Body of pancreas (tissue), 4 donors: ENCODE results near the gene NQO2. TPM values are rescaled to one million over a fixed set of nuclear protein-coding genes. Genes with fewer than 3 reads are reported as not detected.
A peak's percentile ranks its signal among the peaks of the same experiment; 100 is the strongest.
"Not testable (repeated sequence)": the region's sequence is repeated elsewhere in the genome, so short reads cannot be mapped to it uniquely, and the experiment has no call there.

Experiments
- ATAC-seq: fragments of 150-250 bp; one replicate; pipeline ENCODE4 v1.9.1; 2016
- DNase-seq, 4 donors: peaks; one replicate each; pipeline ENCODE4 v3.0.0-alpha.2; 2019
- H3K27ac ChIP-seq, 4 donors: fragments of 200-600 bp; sonication (generic); 1 replicate in 3 of 4; 2 replicates in 1 of 4; pipeline versions ENCODE4 v1.5.1 to v1.6.1; 2016 to 2019; ENCODE audit warnings: mild to moderate bottlenecking in 1 of 4, mixed read lengths in 1 of 4, moderate library complexity in 1 of 4
- H3K27me3 ChIP-seq, 2 donors: fragments of 200-600 bp; sonication (generic); one replicate each; pipeline ENCODE4 v1.6.0; 2016; ENCODE audit warnings: mild to moderate bottlenecking in 1 of 2
- H3K36me3 ChIP-seq, 2 donors: fragments of 200-600 bp; sonication (generic); replicated peaks in 1 of 2; 2 replicates each; pipeline ENCODE4 v1.5.1; 2016; ENCODE audit warnings: low read depth in 2 of 2; ENCODE audit not compliant: insufficient read depth in 1 of 2
- H3K4me1 ChIP-seq: fragments of 200-600 bp; sonication (generic); one replicate; pipeline ENCODE4 v1.6.0; 2016
- H3K4me3 ChIP-seq, 2 donors: fragments of 200-600 bp; sonication (generic); 1 replicate in 1 of 2; 2 replicates in 1 of 2; pipeline ENCODE4 v1.5.1; 2016 to 2019
- H3K9me3 ChIP-seq, 3 donors: fragments of 200-600 bp; sonication (generic); 1 replicate in 2 of 3; 2 replicates in 1 of 3; pipeline ENCODE4 v1.5.1; 2016
- CTCF ChIP-seq, 7 experiments: fragments of 450-650 bp in 4 of 7; fragments of 200-600 bp in 3 of 7; sonication (generic) in 3 of 7; IDR thresholded peaks; one replicate each; pipeline ENCODE4 v1.5.1; 2016 to 2019; ENCODE audit warnings: antibody characterized with exemption in 7 of 7
- POLR2A ChIP-seq, 3 donors: fragments of 450-650 bp; IDR thresholded peaks; one replicate each; pipeline ENCODE4 v1.6.1; 2016; ENCODE audit warnings: antibody characterized with exemption in 3 of 3, mild to moderate bottlenecking in 2 of 3
- WGBS, 2 donors: methylation state at CpG; one replicate each; pipeline ENCODE4 v1.1.5; 2017; 5-methylcytosine and 5-hydroxymethylcytosine counted together
- intact Hi-C: fragments of 100-400 bp; cut with DNase I; formaldehyde crosslinking; loops from one replicate; pipeline ENCODE4 v1.15.1; 2023
- total RNA-seq, 2 donors: library from RNA; depleted of rRNA; stranded (reverse); fragments of >200 nt; gene quantifications; one replicate each; pipeline ENCODE4 v1.1.0, GENCODE V29; 2016

Gene NQO2
- total RNA-seq, 2 donors from 2014 or later, result 7.3 to 17.1 TPM

- Histone ChIP-seq H3K9me3 (no peaks in the 10 kb centered on the region), H3K4me1 (no peaks in the 10 kb centered on the region), H3K27ac (no peak overlapping the region), H3K27me3 (no peaks in the 10 kb centered on the region), H3K4me3 (no peak overlapping the region), H3K36me3 (peaks cover 0 to 4% of the 10 kb centered on the region in 2 donors)
- no peak for ATAC-seq
- WGBS, 2 donors, result 90 to 94% methylated on average over 6 of the region's 6 CpGs
- DNase-seq, result no peak
- intact Hi-C loops, result no loop called here
- no peak for TF ChIP-seq CTCF (IDR thresholded peaks at IDR 0.05)
- TF ChIP-seq POLR2A (IDR thresholded peaks at IDR 0.05), result no peak
Measured at GRCh38 chr6:3019749-3020320, 20.1 kb downstream of the NQO2 start.

DNA sequence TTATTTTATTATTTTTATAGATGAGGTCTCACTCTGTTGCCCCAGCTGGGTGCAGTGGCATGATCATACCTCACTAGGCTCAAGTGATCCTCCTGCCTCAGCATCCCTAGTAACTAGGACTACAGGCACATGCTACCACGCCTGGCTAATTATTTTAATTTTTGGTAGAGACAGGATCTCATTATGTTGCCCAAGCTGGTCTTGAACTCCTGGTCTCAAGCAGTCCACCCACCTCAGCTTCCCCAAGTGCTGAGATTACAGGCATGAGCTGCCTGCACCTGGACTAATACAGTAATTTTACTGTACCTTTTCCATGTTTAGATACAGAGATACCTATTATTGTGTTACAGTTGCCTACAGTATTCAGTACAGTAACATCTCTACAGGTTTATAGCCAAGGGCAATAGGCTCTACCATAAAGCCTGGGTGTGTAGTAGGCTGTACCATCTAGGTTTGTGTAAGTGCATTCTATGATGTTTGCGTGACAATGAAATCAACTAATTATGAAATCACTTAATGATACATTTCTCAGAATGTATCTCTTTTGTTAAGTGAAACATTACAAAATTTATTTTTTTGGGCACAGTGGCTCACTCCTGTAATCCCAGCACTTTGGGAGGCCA lies 21.4 kb downstream of the NQO2 start:
- 93 to 97% methylated on average over 2 of the region's 2 CpGs for WGBS, 2 donors
- H3K4me1 ChIP-seq, DNase-seq, H3K36me3 ChIP-seq, intact Hi-C loops, H3K4me3 ChIP-seq, ATAC-seq, H3K27me3 ChIP-seq, H3K27ac ChIP-seq, H3K9me3 ChIP-seq: not testable (repeated sequence)

DNA sequence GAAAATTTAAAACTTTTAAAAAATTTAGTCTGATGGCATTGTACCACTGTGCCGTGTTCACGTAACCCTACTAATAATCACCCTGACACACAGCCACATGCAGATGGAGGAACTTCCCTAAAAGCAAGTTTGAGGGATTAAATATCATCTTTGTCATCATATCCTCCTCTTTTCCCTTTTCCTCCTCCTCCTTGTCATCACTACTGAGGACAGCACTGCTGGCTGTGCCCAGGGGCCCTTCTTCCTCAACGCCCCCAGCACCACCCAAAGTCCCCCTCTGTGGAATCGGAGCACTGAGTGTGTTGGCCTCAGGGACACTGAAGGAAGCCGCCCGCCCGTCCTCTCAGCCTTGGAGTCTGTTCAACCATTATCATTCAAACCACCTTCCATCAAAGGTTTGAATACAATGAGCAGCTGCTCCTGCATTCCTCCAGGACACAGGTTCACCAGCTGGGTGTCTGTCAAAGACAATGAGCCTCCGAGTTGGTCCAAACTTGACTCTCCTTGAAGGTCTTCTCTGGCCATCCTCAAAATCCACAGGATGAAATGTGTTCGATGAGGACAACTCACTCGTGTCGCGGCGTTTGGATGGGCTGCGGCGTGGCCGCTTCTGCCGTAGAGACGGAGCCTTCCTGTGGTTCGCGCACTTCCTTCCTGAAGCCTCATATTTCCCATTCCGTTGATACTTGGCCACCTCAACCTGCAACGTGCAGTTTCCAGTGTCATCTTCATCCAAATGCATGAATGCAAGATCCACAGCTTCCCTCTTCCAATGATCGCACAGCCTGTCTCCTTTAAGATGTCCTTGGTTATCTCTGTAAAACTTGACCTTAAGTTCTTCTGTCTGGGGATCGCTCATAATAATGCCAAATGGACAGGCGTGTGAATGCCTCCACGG lies 23.3 kb downstream of the NQO2 start:
- peak overlapping the region in 3 of 4 donors; percentile 62 to 82 (median 69) for H3K27ac ChIP-seq
- WGBS, 2 donors, result 32 to 81% methylated on average over 26 of the region's 26 CpGs
- H3K9me3 ChIP-seq, result no peaks in the 10 kb centered on the region
- DNase-seq (no peak), ATAC-seq (no peak)
- H3K4me1 ChIP-seq, result no peaks in the 10 kb centered on the region
- H3K4me3 ChIP-seq, result peak overlapping the region; percentile 22 to 34
- TF ChIP-seq POLR2A (IDR thresholded peaks at IDR 0.05) (no peak), CTCF (IDR thresholded peaks at IDR 0.05) (no peak)
- intact Hi-C loops, result no loop called here
- no peaks in the 10 kb centered on the region for H3K27me3 ChIP-seq
- peaks cover 0 to 3% of the 10 kb centered on the region in 2 donors for H3K36me3 ChIP-seq

GRCh38 chr6:3023663-3024483 lies 24.2 kb downstream of the NQO2 start:
- H3K4me3 ChIP-seq, result peak overlapping the region; percentile 22 to 34
- H3K27ac ChIP-seq, result peak overlapping the region; percentile 42 to 82 (median 66)
- WGBS, 2 donors, result 43 to 46% methylated on average over 24 to 32 of the region's 32 CpGs
- intact Hi-C loops, result no loop called here
- no peaks in the 10 kb centered on the region for H3K4me1 ChIP-seq
- TF ChIP-seq CTCF (IDR thresholded peaks at IDR 0.05) (no peak), POLR2A (IDR thresholded peaks at IDR 0.05) (peak in 2 of 3 donors; percentile 43 to 62)
- no peaks in the 10 kb centered on the region for H3K9me3 ChIP-seq
- peak; percentile 85 for ATAC-seq
- H3K36me3 ChIP-seq, result peaks cover 0 to 3% of the 10 kb centered on the region in 2 donors
- no peaks in the 10 kb centered on the region for H3K27me3 ChIP-seq
- DNase-seq, result peak; percentile 63 to 90 (median 79)
